NCI-H69 (cell line): ENCODE data around the gene COPRS.
A peak's percentile ranks its signal among the peaks of the same experiment; 100 is the strongest.

ENCODE experiments used
- DNase-seq: peaks from one replicate; lab custom pipeline; 2025; lab: John Stamatoyannopoulos, UW

The COPRS gene, protein sequence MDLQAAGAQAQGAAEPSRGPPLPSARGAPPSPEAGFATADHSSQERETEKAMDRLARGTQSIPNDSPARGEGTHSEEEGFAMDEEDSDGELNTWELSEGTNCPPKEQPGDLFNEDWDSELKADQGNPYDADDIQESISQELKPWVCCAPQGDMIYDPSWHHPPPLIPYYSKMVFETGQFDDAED

DNA sequence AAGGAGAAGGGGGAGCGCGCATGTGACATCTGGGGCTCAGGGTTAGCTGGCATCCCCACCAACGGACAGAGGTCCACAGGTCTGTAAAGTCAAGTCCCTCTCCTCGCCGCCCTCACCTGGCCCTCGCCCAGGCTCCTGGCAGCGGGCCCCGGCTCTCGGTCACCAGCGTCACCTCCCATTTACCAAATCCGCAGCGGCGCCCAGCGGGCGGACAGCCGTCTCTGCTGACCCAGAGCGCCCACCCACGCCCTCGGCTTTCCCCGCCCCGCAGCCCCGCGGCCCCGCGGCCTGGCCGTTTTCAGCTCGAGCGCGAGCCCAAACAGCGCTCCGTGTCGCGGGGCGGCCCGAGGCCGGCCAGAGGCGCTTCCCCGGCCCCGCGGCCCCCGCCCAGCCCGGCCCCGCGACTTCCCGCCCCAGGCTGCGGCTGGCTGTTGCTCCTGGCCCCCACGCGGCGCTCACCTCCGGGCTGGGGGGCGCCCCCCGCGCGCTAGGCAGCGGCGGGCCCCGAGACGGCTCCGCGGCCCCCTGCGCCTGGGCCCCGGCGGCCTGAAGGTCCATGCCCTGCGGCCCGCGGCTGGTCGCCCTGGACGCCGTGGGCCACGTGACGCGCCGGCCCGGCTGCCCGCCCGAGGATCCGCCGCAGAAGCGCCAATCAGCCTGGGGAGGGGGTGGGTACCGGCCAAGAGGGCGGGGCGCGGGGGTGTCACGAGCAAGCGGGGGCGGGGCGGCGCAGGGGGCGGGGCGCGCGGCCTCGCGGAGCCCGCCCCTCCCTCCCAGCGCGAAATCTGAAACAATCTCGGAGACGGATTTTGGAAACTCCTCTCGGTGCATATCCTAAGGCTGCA, at the start of gene COPRS:
COPRS (minus strand) TSS at position 603 of the 845 bp plus-strand sequence; CDS start at position 558, 45 bp downstream.
- DNase-seq, result peak; percentile 94

DNA sequence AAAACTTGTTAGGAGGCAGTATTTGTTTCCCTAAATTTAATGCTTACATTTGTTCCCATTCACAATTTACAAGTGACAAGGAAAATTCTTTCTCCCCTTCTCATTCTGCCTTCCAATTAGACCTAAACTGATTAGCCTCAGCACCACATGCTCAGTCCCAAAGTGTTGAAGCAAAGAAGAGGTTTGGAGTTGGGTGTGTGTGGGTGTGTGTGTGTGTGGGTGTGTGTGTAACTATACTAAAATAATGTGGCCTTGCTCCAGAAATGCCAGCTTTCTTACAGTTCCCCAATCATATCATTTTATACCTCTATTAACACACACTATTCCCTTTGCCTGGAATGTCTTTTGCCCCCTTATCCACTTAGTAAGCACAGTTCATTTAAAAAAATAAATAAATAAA, 49.3 kb upstream of the COPRS start:
- no peak for DNase-seq

GRCh38 chr17:31907342-31907962, 48.4 kb upstream of the COPRS start:
- DNase-seq, result peak; percentile 52

- DNase-seq, result no peak
These were observed 44.4 kb upstream of the COPRS start for GRCh38 chr17:31903401-31903800.

GRCh38 chr17:31902693-31903092, 43.6 kb upstream of the COPRS start:
- no peak for DNase-seq

- DNase-seq, result peak; percentile 34
These were observed 41.8 kb upstream of the COPRS start for GRCh38 chr17:31900877-31901276.

DNA sequence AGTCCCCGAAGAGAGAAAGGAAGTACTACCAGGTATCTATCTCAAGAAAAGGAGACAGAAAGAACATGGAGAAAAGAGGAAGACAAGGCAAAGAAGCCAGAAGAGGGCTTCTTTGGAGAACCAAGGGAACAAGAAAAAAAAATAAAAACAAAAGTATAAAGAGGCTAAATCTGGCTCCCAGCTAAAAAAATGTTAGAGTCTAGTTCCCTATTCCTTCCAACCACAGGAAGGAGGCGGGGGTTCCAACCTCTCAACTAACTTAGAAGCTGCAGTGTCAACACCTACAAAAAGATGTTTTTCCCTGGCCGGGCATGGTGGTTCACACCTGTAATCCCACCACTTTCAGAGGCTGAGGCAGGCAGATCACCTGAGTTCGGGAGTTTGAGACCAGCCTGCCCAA, 29.1 kb upstream of the COPRS start:
- no peak for DNase-seq

GRCh38 chr17:31882571-31882970, 23.5 kb upstream of the COPRS start:
- no peak for DNase-seq

GRCh38 chr17:31880311-31880710, 21.3 kb upstream of the COPRS start:
- DNase-seq, result no peak

- no peak for DNase-seq
These were observed 19.6 kb upstream of the COPRS start for GRCh38 chr17:31878703-31879073.

GRCh38 chr17:31877911-31878702, 19.1 kb upstream of the COPRS start:
- no peak for DNase-seq

DNA sequence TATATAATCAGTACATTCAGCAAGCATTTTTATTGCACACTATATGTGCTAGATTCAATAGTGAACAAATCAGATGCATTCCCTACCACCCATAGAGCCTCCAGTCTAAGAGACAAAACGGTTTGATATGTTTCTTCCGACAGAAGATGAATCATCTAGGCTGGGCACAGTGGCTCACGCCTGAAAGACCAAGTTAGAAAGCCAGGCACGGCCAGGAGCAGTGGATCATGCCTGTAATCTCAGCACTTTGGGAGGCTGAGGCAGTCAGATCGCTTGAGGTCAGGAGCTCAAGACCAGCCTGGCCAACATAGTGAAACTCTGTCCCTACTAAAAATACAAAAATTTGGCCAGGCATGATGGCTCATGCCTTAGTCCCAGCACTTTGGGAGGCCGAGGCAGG, 18.3 kb upstream of the COPRS start:
- DNase-seq, result no peak

DNA sequence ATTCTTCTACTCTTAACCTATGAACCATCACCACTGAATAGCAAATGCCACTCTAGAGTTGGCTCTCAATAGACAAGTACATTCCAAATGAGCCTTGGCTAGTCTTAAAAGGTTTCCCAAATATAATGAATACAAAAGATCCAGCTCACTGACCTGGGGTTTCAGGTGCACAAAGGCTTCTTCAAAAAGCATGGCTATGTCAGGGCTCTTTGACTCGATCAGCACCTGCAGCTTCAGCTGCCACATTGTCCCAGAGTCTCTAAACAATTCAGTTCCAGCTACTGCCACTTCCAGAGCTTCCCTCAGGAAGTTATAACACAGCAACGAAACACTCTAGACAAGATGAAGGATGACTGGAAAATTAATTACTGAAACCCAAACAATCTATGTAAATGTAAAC, 16.0 kb upstream of the COPRS start:
- DNase-seq, result no peak

DNA sequence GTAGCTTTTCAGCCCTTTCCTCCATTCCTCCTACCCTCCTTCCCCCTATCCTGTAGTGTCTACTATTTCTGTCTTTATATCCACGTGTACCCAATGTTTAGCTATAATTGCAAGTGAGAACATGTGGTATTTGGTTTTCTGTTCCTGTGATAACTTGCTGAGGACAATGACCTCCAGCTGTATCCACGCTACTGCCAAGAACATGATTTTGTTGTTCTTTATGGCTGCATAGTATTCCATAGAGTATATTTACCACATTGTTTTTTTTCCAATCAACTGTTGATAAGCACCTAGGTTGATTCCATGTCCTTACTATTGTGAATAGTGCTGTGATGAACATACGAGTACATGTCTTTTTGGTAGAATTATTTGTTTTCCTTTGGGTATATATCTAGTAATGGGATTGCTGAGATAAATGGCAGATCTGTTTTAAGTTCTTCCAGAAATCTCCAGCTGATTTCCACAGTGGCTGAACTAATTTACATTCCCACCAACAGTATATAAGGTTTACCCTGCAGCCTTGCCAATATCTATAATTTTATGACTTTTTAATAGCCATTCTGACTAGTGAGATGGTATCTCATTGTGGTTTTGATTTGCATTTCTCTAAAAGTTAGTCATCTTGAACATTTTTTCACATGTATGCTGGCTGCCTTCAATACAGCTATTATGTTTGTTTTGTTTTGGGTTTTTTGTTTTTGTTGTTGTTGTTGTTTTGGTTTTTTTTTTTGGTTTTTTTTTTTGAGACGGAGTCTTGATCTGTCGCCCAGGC, 10.9 kb upstream of the COPRS start:
- DNase-seq, result no peak

DNA sequence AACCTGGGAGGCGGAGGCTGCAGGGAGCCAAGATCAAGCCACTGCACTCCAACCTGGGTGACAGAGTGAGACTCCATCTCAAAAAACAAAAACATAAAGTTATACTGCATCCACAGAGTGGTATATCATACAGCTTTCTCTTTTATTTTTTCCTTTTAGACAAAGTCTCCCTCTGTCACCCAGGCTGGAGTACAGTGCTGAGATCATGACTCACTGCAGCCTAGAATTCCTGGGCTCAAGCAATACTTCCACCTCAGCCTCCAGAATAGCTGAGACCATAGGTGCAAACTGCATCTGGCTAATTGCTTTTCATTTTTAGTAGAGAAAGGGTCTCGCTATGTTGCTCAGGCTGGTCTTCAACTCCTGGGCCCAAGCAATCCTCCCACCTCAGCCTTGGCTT, 10.0 kb upstream of the COPRS start:
- DNase-seq, result no peak

DNA sequence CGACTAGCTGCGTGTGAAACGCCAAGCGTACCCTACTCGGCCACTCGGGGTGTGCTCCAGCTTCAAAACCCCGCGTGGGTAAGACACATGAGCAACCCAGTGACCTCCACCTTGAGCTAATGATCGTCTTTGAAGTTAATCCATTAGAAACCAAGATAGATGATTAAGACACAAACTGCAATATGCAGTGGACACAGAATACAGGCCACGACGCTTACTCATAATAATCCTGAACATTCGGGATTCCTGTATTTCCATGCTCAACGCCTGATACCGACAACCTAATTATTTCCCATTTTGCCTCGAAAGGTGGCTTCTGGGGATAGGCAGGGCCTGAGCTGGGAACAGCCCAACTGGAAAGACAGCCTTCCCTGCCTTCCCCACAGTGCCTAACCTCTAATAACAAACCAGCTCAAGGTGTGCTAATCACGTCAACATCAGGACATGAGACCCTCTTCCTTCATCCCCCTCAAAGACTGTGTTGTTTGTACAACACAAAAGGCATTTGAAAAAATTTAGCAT, 504 bp upstream of the COPRS start:
- no peak for DNase-seq

GRCh38 chr17:31857920-31858641, 963 bp downstream of the COPRS start:
- DNase-seq, result peak; percentile 72

DNA sequence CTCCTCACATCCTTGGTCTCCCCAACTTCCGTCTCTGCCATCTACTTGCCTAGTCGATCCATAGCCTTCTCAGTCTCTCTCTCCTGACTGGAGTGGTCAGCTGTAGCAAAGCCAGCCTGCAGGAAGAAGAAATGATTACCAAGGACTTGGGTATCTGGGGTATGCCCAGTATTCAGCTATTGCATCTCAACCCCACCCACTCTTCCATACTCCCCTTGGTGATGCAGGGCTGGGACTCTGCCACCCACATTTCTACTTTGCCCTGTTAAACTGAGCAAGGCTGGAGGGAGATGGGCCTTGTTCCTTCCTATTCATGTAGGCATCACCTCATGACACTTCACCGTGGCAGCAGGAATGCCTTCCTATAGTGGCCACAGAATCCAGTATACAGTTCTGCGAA, 2.3 kb downstream of the COPRS start:
- DNase-seq, result no peak

- no peak for DNase-seq
These were observed 4.4 kb downstream of the COPRS start for GRCh38 chr17:31854672-31855071.

DNA sequence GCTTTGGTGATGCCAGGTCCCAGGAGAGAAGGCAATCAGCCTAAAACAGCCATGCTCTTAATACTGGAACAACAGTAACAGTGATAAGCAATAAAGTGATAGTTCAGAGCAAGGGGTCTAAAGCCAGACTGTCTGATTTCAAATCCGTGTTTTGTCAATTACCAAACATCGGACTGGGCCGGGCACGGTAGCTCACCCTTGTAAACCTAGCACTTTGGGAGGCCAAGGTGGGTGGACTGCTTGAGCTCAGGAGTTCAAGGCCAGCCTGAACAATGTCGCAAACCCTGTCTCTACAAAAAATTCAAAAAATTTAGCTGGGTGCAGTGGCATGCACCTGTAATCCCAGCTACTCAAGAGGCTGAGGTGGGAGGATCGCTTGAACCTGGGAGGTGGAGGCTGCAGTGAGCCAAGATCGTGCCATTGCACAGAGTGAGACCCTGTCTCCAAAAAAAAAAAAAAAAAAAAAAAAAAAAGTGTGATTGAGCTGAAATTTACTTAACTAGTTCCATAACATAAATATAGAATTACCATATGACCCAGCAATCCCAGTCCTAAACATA, 5.1 kb downstream of the COPRS start:
- no peak for DNase-seq
